ENCODE data around the gene WDR20. TPM values are rescaled to one million over a fixed set of nuclear protein-coding genes. Genes with fewer than 3 reads are reported as not detected.

The WDR20 gene
- total RNA-seq, 2 donors from 2014 or later: 30.1 to 34.2 TPM

DNA sequence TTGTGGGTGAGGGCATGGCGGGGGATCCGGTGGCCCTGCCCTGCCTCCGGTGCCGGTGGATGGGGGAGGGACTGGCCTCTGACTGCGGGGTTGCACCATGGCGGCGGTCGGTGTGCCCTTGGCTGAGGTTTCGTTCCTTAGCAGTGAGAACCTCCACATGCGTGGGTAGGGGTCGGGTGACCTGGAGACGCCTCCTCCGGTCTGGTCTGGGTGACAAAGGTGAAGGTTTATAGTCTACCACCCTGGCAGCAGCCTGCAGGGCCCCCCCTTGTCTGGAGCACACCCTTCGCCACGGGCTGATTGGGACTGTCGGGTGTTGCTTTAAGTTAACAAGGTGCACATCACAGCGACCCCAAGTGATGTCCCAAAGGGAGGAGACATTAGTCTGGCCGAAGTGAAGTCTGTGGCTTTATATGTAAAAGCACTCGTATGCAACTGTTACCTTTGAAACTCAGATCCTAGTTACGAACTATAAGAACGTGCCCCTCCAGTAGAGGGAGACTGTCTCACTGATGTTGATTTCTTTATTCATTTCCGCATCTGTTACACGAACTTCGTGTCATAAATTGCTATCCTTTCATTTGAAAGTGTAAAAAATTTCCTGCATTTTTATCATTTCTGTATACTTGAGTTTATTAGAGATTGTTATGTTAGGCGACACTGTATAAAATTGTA is 74.4 kb downstream of the WDR20 start:
- H3K9me3 Mint-ChIP-seq: no peaks in the 10 kb centered on the region
- DNase-seq (ENCODE audit: low spot score in 2 of 2): no peak
- no peak for ATAC-seq
- peak overlapping the region in 1 of 2 donors; percentile 68 for H3K27ac Mint-ChIP-seq
- no peaks in the 10 kb centered on the region for H3K36me3 Mint-ChIP-seq

DNA sequence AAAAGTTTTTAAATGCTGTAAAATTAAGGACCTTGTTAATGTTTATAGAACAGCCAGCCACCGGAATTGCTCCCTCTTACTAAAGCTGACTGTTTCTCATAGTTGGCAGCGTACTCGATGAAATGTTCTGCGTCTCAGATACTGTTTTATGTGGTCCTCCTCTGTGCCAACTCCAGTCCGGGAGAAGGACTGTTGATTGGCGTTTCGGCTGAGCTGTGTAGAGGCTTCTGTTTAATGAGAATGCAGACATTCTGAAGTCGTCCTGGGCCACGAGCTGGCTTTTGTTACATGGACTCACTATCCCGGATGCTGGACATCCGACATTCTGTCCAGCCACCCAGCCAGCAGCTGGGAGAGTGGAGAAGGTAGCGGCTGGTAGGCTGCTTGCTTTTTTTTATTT is 75.4 kb downstream of the WDR20 start:
- ATAC-seq (no peak), DNase-seq (ENCODE audit: low spot score in 2 of 2) (no peak)
- Mint-ChIP-seq H3K36me3 (no peaks in the 10 kb centered on the region), H3K27ac (no peak overlapping the region), H3K9me3 (no peaks in the 10 kb centered on the region)

DNA sequence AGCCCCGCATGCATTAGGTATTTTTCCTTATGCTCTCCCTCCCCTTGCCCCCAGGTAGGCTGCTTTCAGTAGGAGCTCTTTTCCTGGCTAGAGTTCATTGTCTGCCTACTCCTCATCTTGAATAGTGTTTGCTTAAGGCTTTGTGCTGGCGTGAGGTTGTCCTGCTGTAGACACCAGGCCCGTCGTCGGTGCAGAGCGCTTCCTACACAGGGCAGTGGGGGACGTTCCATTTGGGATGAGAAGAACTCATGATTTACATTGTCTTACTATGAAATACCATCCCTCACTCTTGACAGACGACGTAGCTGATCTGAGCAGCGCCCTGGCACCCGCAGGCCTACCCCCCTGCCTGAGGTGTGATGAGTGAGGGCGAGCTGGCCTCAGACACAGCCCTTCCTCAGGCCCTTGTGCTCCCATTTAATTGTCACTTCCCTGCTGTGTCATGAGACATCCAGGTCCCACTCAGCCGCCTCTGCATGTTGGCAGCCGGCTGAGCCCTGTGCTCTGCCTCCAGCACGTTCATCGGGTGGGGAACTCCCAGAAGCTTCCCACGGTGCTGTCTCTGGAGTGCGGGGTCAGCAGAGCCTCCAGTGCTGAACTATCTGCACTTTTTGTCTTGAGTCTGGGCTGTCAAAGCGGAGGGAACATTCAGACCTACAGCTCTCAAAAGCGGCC is 76.0 kb downstream of the WDR20 start:
- ATAC-seq (no peak), DNase-seq (ENCODE audit: low spot score in 2 of 2) (no peak)
- no peaks in the 10 kb centered on the region for H3K9me3 Mint-ChIP-seq
- H3K27ac Mint-ChIP-seq: peak overlapping the region; percentile 30 to 42
- no peaks in the 10 kb centered on the region for H3K36me3 Mint-ChIP-seq

DNA sequence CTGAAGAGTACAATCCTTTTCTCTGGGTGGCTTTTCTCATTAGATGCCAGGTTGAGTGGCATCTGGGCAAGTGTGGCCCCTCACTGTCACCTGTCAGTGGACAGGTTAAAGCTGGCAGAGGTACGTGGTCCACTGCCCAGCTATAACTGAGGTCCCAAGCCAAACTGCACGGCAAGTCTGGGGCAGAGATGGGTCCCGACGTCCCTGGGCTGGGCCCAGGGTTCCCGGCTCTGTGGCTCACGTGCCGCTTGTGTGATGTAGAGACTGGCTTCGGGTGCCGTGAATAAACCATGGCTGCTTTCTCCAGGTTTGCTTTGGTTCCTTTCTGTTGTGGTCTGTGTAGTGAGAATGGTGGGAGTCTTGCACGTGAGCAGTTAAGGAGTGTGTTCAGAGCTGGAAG is 77.7 kb downstream of the WDR20 start:
- Mint-ChIP-seq H3K9me3 (no peaks in the 10 kb centered on the region), H3K36me3 (no peaks in the 10 kb centered on the region), H3K27ac (no peak overlapping the region)
- DNase-seq (ENCODE audit: low spot score in 2 of 2): no peak
- ATAC-seq: no peak

DNA sequence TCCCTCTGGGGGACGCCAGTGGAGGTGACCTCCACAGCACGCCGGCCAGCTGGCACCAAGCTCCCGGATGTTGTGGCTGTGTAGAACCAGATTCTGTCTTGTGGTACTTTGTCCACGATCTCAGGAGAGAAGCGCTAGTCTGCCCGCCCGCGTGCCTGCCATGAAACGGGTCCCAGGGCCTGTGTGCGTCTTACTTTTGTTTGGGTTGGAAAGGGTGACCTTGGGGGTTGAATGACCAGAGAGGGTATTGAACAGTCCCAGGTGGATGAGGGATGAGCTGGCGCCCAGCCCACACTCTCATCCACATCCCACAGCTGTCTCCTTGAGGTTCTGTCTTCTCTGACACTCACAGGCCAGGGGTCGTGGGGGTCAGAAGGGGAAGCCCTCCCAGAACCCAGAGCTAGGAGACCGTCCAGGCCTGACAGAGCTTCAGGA is 78.3 kb downstream of the WDR20 start:
- ATAC-seq (no peak), DNase-seq (ENCODE audit: low spot score in 2 of 2) (no peak)
- Mint-ChIP-seq H3K27ac (no peak overlapping the region), H3K36me3 (no peaks in the 10 kb centered on the region), H3K9me3 (no peaks in the 10 kb centered on the region)

DNA sequence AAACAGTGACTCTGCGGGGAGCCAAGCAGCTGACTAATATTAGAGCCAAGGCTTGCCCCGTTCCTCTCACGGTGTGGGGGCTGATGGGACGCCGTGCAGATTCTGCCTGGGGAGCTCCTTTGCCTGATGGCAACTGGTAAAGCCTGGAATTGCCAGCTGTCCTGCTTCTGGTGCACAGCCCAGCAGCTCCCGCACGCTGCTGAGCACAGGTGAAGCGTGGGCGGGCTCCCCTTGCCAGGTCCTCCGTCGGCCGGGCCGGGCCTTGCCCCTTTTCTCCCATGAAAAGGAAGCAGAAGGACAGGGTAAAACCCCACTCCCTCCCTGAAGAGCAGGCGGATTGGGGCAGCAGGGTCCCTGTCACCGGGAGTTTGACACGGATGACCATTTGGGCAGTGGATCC is 79.0 kb downstream of the WDR20 start:
- no peaks in the 10 kb centered on the region for H3K9me3 Mint-ChIP-seq
- DNase-seq (ENCODE audit: low spot score in 2 of 2) (no peak), ATAC-seq (no peak)
- no peak overlapping the region for H3K27ac Mint-ChIP-seq
- no peaks in the 10 kb centered on the region for H3K36me3 Mint-ChIP-seq

DNA sequence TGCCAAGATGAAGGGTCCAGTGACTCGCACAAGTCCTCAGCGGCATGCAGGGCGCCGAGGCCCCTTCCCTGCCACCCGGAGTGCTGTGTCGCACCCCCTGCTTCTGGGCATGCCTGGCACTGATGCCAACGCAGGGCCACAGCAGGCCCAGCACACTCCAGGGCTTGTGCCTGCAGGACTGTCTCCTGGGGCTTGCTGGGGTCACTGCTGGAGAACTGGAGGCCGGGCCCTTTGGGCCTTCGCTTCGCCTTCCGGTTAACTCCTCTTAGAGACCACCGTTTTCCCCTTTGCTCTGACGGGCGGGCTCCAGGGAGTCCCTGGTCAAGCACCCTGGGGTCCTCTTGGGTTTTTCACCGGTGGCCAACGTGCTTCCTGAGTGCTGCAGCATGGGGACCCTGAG is 79.6 kb downstream of the WDR20 start:
- ATAC-seq (no peak), DNase-seq (ENCODE audit: low spot score in 2 of 2) (no peak)
- no peaks in the 10 kb centered on the region for H3K9me3 Mint-ChIP-seq
- H3K36me3 Mint-ChIP-seq: no peaks in the 10 kb centered on the region
- peak overlapping the region; percentile 65 to 79 for H3K27ac Mint-ChIP-seq

DNA sequence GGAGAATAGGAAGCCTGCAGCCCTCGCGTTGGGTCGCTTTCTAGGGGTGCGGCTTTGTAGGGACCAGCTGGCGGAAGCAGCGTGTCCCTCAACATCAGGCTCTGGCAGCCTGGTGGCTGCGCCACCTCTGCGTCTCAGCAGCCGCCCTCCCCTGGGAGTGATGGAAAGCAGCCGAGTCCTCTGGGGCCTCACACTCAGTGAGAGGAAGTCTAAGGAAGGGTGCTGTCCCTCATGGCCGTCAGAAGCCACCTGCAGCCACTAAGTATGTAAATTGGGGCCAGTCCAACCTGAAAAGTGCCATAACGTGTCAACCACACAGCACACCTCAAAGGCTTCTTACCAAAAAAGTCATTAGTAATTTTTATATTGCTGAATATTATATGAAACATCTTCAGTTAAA is 80.3 kb downstream of the WDR20 start:
- no peaks in the 10 kb centered on the region for H3K36me3 Mint-ChIP-seq
- H3K27ac Mint-ChIP-seq: peak overlapping the region in 1 of 2 donors; percentile 79
- no peaks in the 10 kb centered on the region for H3K9me3 Mint-ChIP-seq
- ATAC-seq: peak; percentile 58 to 93
- peak in 1 of 2 donors; percentile 60 for DNase-seq (ENCODE audit: low spot score in 2 of 2)

DNA sequence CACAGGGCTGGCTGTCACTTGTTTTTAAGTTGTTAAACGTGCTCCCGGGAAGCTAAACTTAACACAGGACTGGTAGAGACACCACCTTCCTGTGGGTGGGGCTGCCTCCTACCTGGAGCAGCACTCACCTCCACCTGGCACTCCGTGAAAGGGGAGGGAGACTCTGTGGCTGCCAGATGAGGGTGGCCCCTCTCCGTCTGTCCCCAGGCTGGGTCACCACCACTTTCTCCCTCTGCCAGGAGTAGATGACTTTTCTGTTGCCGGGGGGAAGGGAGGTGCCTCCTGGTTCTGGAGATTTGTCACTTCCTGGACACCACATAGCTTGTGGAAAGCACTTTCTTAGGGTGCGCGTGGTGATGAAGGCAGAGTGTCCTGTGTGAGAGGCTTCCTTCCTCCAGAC is 81.3 kb downstream of the WDR20 start:
- peak; percentile 32 to 38 for ATAC-seq
- Mint-ChIP-seq H3K27ac (peak overlapping the region; percentile 57 to 86), H3K9me3 (no peaks in the 10 kb centered on the region)

DNA sequence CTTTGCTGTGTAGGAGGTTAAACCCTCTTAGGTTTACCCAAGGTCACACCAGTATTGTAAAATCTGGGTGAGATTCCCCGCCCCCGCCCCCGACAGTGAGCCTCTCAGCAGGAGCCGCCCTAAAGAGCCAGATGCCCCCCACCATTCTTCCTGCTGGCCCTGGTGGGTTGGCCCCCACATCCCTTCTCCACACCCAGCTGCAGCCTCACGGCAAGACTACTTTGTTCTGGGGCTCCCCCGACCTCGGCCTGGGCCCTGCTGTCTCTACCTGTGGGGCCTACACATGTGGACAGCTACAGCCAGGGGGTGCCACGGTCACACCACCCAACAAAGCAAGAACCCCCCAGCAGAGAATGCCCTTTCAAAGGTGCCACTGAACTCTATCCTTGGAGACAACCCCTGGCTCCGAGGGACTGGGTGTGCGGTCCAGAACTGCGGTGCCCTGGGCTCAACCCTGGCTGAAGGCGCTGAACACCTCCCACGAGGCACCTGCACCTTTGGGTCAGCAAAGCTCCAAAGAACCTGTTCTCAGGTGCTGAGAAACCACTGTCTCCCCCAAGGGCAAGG is 82.4 kb downstream of the WDR20 start:
- no peaks in the 10 kb centered on the region for H3K36me3 Mint-ChIP-seq
- no peaks in the 10 kb centered on the region for H3K9me3 Mint-ChIP-seq
- no peak for DNase-seq (ENCODE audit: low spot score in 2 of 2)
- H3K27ac Mint-ChIP-seq: peak overlapping the region in 1 of 2 donors; percentile 57
- ATAC-seq: no peak

More for the DNA sequence above, 81.3 kb downstream of the WDR20 start:
- DNase-seq (ENCODE audit: low spot score in 2 of 2): peak in 1 of 2 donors; percentile 17
- H3K36me3 Mint-ChIP-seq: no peaks in the 10 kb centered on the region

DNA sequence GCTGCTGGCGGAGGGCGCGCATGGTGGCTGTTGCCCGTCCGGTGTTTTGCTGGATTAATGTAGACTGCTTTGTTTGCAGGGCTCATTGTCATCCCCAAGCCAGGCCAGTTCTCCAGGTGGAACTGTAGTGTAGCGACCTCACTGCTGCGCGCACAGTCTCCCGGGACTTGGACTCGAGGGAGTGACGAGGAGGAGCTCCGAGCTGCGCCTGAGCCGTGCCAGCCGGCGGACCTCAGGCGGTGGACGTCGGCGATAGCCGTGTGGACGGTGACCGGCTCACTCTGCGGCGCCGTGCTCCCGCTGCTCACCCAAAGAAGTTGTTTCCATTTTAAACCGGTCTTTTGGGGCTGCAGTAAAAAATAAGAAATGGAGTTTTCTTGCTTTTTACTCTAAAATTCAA is 83.1 kb downstream of the WDR20 start:
- Mint-ChIP-seq H3K36me3 (no peaks in the 10 kb centered on the region), H3K27ac (no peak overlapping the region), H3K9me3 (no peaks in the 10 kb centered on the region)
- no peak for DNase-seq (ENCODE audit: low spot score in 2 of 2)
- ATAC-seq: no peak

DNA sequence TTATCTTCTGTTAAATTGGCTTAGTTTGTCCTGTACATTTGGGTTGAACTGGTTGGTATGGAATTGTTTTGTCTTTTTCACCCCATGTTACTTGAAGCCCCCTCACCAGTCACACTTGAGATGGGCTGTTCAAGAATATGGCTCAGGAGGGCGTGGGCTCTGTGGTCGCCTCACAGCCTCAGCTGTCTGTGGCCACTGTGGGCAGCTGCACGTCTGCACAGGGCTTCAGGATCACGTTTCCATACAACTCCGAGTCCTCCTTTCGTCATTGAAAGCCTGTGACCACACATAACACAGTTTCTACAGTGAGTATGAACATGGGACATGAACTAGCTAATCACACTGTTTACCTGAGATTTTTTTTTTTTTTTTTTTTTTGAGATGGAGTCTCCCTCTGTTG is 84.0 kb downstream of the WDR20 start:
- H3K36me3 Mint-ChIP-seq: no peaks in the 10 kb centered on the region
- ATAC-seq: no peak
- H3K9me3 Mint-ChIP-seq: no peaks in the 10 kb centered on the region
- DNase-seq (ENCODE audit: low spot score in 2 of 2): no peak
- no peak overlapping the region for H3K27ac Mint-ChIP-seq

DNA sequence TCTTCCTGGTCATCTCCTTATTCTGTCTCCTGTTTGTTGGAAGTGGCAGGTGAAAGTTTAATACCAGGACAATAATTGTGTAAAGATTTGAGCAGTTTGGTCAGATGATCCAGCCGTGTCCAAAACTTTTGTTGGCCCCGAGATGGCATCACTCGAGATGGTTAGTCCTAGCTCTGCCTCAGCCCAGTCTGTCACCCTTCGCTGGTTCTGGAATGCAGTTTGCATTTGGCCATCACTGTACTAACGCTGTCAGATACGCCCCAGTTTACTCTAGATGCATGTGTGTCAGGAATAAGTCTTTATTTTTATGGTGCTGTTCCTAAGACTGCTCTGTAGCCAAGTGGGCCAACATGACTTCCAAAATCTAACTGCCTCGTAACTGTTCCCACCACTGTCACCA is 85.7 kb downstream of the WDR20 start:
- H3K9me3 Mint-ChIP-seq: no peaks in the 10 kb centered on the region
- peak overlapping the region; percentile 7 to 74 for H3K27ac Mint-ChIP-seq
- no peak for DNase-seq (ENCODE audit: low spot score in 2 of 2)
- H3K36me3 Mint-ChIP-seq: no peaks in the 10 kb centered on the region
- no peak for ATAC-seq

DNA sequence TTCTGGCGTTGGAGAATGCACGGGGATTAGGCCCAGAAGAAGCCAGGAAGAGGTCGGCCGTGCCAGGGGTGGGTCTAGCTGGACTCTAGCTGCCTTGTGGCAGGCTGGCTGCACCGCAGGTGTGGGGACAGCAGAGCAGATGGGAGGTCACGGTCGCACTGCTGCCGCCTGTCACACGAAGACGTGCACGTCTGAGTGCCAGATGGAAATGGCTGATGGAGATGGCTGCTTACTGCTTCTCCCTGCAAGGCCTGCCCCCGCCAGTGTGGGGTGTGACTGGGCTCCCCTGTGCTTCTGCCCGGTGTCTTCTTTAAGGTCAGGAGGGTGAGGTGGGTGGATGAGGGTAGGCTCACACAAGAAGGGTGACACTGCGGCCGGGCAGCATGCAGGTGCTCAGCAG is 86.2 kb downstream of the WDR20 start:
- Mint-ChIP-seq H3K36me3 (no peaks in the 10 kb centered on the region), H3K9me3 (no peaks in the 10 kb centered on the region), H3K27ac (peak overlapping the region in 1 of 2 donors; percentile 7)
- no peak for DNase-seq (ENCODE audit: low spot score in 2 of 2)
- ATAC-seq: no peak

DNA sequence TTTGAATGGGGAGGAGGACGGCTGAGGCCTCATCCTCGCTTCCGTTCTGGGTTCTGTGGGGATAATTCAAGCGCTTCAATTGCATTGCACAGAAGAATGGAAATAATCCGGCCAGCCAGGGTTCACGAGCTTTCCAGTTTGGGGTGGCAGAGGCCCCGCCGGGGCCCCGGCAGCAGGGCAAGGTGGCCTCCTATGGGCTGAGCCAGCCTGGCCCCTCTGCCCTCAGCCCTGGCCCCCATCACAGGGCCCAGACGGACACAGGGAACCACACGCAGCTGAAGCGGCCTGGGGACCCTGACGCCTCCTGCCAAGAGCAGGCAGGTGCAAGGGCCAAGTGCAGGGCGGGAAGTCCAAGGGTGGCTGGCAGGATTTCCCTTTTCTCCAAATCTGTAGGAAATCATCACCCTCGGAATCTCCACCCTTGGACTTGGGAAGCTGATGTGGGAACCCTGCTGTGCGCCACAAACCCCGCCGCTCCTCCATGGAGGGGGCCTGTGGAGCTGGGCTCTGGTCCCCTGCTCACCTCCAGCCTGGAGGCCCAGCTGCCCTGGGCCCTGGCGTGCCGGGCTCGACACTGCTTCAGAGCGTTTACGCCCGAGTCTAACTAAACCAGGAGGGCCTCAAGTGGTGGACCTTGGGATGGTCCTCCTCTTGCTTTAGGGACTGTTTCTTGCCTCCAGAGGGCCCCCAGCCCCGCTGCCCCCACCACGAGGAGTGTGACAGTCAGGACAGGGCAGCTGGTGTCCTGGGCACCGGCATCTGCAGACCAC is 86.8 kb downstream of the WDR20 start:
- no peak for DNase-seq (ENCODE audit: low spot score in 2 of 2)
- Mint-ChIP-seq H3K9me3 (no peaks in the 10 kb centered on the region), H3K27ac (no peak overlapping the region), H3K36me3 (no peaks in the 10 kb centered on the region)
- no peak for ATAC-seq

DNA sequence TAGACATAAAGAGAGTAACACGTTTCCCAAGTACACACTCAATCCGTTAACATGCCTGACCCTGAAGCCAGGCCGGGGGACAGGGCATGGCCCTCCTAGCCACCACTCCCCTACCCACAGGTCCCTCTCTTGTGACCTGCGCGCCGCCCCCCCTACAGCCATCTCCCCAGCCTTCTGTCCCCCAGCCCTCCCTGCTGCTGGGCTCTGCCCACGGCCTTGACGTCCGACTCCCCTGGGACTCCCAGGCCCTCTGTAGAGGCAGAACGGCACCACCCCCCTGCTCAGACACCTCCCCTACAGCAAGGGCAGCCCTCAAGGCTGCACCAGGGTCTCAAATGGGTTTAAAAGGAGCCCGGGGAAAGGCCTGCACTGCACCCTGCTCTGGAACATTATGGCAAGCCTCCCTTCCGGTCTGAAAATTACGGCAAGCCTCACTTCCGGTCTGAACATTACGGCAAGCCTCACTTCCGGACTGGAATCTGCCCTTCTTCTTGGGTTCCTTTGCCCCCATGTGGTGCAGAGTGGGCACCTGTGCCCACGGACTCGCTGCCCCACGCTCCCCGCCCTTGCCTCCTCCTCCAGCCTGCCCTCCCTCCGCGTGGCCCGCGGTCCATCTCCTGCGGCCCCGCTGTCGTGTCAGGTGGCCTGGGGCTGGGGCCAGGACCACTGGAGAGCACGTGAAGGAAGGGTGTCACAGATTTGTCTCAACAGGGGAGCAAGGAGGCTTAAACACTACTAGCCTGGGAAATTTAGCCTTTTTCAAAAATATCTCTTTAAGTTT is 87.7 kb downstream of the WDR20 start:
- no peak for ATAC-seq
- H3K36me3 Mint-ChIP-seq: no peaks in the 10 kb centered on the region
- H3K27ac Mint-ChIP-seq: no peak overlapping the region
- DNase-seq (ENCODE audit: low spot score in 2 of 2): no peak
- H3K9me3 Mint-ChIP-seq: no peaks in the 10 kb centered on the region
